SJCRH30 (cell line): ENCODE measurements around the gene RAB3B. TPM values are rescaled to one million over a fixed set of nuclear protein-coding genes. Genes with fewer than 3 reads are reported as not detected.
"Not testable (repeated sequence)": the region's sequence is repeated elsewhere in the genome, so short reads cannot be mapped to it uniquely, and the experiment has no call there.

Experiments used
- DNase-seq, 2 experiments: peaks; one replicate each; pipeline ENCODE4 v3.0.0-alpha.2; 2015 to 2020
- H3K27ac ChIP-seq: fragments of 250-450 bp; sonication (Bioruptor Pico); 2 replicates; pipeline ENCODE4 v1.5.1; 2020; ENCODE audit warnings: mild to moderate bottlenecking, moderate library complexity
- H3K27me3 ChIP-seq: fragments of 250-450 bp; sonication (Bioruptor Pico); 2 replicates; pipeline ENCODE4 v1.5.1; 2020; ENCODE audit warnings: mild to moderate bottlenecking, moderate library complexity
- H3K36me3 ChIP-seq: fragments of 250-450 bp; sonication (Bioruptor Pico); 2 replicates; pipeline ENCODE4 v1.5.1; 2020; ENCODE audit warnings: mild to moderate bottlenecking, moderate library complexity
- H3K4me1 ChIP-seq: fragments of 250-450 bp; sonication (Bioruptor Pico); 2 replicates; pipeline ENCODE4 v1.5.1; 2020; ENCODE audit warnings: mild to moderate bottlenecking, moderate library complexity
- H3K4me3 ChIP-seq: fragments of 250-450 bp; sonication (Bioruptor Pico); 2 replicates; pipeline ENCODE4 v1.5.1; 2020; ENCODE audit warnings: mild to moderate bottlenecking, moderate library complexity
- H3K9me3 ChIP-seq: fragments of 250-450 bp; sonication (Bioruptor Pico); replicated peaks from 2 replicates; pipeline ENCODE4 v1.5.1; 2020; ENCODE audit warnings: mild to moderate bottlenecking, moderate library complexity
- total RNA-seq: library from RNA; depleted of rRNA; stranded (reverse); fragments of >200 nt; shearing (Covaris generic); gene quantifications from 2 replicates; pipeline ENCODE4 v1.2.3, GENCODE V29; 2014; rRNA removed

RAB3B gene, protein sequence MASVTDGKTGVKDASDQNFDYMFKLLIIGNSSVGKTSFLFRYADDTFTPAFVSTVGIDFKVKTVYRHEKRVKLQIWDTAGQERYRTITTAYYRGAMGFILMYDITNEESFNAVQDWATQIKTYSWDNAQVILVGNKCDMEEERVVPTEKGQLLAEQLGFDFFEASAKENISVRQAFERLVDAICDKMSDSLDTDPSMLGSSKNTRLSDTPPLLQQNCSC
- total RNA-seq, result 0.61 and 0.67 TPM in 2 replicates

DNA sequence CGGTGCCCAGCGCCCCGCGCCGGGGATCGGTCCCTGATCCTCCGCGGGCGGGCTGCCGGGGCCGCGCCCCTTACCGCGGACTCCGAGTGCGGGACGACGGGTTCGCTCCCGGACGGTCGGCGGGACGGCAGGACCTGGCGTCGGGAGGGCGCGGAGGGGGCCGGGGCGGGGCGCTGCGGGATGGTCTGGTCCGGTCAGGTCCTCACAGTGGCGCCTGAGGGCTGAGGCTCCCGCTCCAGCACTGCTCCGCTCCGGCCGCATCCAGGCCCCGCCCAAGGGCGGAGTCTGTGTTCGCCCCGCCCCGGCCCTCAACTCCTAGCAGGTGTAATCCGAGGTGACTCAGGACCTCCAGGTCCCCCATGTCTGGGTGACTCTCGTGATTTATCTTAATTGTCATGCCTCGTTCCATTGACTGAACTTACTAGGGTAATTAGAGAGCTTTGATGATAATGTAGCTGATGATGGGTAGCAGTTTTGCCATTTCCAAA lies at the start of gene RAB3B:
RAB3B (minus strand) TSS at position 223 of the 488 bp plus-strand sequence. CDS start 13,583 bp downstream, outside the sequence.
- Histone ChIP-seq H3K9me3 (no peaks in the 10 kb centered on the region), H3K27me3 (no peaks in the 10 kb centered on the region), H3K36me3 (no peaks in the 10 kb centered on the region), H3K4me1 (no peaks in the 10 kb centered on the region), H3K4me3 (peak within 1 kb of the TSS; percentile 62), H3K27ac (no peak within 1 kb of the TSS)
- peak; percentile 57 to 66 for DNase-seq

DNA sequence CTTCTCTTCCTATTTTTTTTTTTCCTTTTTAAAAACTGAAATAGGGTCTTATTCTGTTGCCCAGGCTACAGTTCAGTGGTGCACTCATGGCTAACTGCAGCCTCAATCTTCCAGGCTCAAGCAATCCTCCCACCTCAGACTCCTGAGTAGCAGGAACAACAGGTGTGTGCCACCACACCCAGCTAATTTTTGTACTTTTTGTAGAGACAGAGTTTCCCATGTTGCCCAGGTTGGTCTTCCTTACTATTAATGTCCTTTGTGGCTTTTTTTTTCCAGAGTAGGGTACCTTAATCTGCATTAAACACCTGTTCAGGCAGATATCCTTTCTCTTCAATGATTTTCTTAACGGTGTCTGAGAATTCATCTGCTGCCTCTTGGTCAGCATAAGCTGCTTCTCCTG lies 47.4 kb upstream of the RAB3B start:
- no peaks in the 10 kb centered on the region for H3K27me3 ChIP-seq
- H3K9me3 ChIP-seq, result no peaks in the 10 kb centered on the region
- no peak overlapping the region for H3K4me3 ChIP-seq
- H3K27ac ChIP-seq, result no peak overlapping the region
- no peaks in the 10 kb centered on the region for H3K4me1 ChIP-seq
- no peak for DNase-seq
- H3K36me3 ChIP-seq, result peaks cover 2% of the 10 kb centered on the region; the same call in 1 of the 2 replicates

DNA sequence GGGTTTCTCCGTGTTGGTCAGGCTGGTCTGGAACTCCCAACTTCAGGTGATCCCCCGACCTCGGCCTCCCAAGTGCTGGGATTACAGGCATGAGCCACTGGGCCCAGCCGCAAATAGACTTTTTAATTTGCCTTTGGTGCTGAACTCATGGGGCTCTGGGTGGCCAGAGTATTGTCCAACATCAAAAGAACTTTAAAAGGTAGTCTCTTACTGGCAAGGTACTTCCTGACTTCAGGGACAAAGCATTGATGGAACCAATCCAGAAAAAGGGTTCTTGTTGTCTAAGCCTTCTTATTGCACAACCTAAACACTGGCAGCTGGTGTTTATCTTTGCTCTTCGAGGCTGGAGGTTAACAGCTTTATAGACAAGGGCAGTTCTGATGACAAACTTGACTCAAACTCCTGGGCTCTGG lies 46.9 kb upstream of the RAB3B start:
- H3K4me1 ChIP-seq, result peaks cover 1% of the 10 kb centered on the region; the same call in 1 of the 2 replicates
- peaks cover 2% of the 10 kb centered on the region; the same call in 1 of the 2 replicates for H3K36me3 ChIP-seq
- no peak overlapping the region for H3K4me3 ChIP-seq
- no peak for DNase-seq
- H3K27ac ChIP-seq, result no peak overlapping the region
- H3K9me3 ChIP-seq, result no peaks in the 10 kb centered on the region
- H3K27me3 ChIP-seq, result no peaks in the 10 kb centered on the region

GRCh38 chr1:52034050-52034384 lies 43.5 kb upstream of the RAB3B start:
- peaks cover 5% of the 10 kb centered on the region; the same call in 1 of the 2 replicates for H3K36me3 ChIP-seq
- H3K9me3 ChIP-seq, result no peaks in the 10 kb centered on the region
- H3K4me3 ChIP-seq, result peak overlapping the region; percentile 80
- peak overlapping the region; percentile 78 for H3K27ac ChIP-seq
- H3K4me1 ChIP-seq, result peaks cover 4% of the 10 kb centered on the region; the same call in 1 of the 2 replicates
- no peaks in the 10 kb centered on the region for H3K27me3 ChIP-seq
- no peak for DNase-seq

DNA sequence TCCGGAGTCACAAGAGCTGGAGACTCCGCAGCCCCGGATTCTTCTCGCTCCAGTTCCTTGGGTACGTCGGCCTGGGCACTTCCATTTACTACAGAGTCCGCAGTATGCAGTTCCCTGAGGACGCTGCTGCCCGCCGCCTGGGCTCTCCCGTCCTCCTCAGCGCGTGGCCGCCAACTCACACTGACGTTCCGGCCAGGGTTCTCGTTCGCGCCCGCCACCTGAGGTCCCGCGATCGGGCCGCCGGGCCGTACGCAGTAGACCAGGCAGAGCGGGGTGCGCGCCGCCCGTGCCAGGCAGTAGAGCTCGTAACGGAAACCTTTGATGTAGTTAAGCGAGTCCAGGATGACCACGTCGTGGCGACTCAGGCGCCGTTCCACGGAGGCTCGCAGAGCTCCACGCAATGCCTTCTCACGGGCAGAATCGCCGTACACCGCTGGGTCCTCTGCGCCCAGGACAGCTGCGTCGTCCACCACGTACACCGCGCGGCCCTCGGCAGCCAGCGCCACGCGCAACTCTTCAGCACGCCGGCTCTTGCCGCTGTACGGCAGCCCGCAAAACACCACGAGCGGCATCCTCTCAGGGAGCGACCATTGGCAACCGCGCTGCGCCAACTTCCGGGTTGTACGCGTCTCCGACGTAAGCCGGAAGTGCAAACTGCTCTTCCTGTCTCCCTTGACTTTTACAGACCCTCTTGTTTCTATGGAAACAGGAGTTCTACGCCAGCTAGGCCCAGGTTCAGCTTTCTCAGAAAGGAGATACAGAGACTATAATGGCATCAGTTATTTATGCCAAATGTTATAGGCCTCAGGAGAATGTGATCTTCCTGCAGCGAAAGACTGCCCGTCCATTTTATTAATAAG lies 42.9 kb upstream of the RAB3B start, which contains the start of gene KTI12:
KTI12 (minus strand) TSS at position 621 of the 860 bp plus-strand sequence; CDS start at position 572, 49 bp downstream.
- H3K36me3 ChIP-seq, result peaks cover 5% of the 10 kb centered on the region; the same call in 1 of the 2 replicates
- peak; percentile 92 to 95 for DNase-seq

GRCh38 chr1:52032785-52033131 lies 42.3 kb upstream of the RAB3B start:
- Histone ChIP-seq H3K36me3 (peaks cover 5% of the 10 kb centered on the region; the same call in 1 of the 2 replicates), H3K4me1 (peaks cover 4% of the 10 kb centered on the region; the same call in 1 of the 2 replicates), H3K9me3 (no peaks in the 10 kb centered on the region), H3K4me3 (peak overlapping the region; percentile 80), H3K27me3 (no peaks in the 10 kb centered on the region), H3K27ac (peak overlapping the region; percentile 78)
- peak; percentile 55 for DNase-seq

More for the DNA sequence above, 42.9 kb upstream of the RAB3B start, which contains the start of gene KTI12:
- Histone ChIP-seq H3K27ac (peak within 1 kb of the TSS; percentile 78), H3K4me3 (peak within 1 kb of the TSS; percentile 80), H3K27me3 (no peaks in the 10 kb centered on the region), H3K9me3 (no peaks in the 10 kb centered on the region), H3K4me1 (peaks cover 4% of the 10 kb centered on the region; the same call in 1 of the 2 replicates)

DNA sequence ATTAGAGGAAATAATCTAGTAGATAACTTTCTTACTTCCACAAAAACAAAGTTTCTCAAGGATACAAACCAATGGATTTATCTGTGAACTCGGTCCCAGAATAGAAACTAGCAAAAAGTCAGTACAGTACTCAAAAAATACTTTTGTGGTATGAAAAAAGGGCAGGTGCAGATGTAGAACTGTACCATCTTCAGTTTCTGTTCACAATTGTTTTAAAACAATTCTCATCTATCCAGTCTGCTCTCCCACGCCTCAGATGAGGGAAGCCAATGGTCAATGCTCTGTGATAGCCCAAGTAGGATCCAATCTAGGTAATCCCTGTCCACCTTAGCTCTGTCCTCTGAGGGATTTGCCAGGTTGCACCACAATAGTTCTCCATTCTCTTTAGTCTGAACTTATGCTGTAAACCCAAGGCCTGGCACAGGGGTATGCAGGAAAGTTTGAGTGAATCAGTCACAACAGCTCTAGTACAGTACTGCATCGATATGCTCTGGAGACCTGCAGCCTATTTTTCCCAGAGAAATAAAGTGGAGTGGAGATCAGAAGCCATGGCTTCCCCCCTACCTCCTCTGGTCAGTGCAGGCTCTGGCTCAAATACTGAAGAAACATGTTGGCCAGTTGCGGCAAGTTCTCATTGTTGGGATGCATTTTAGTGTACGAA lies 41.8 kb upstream of the RAB3B start:
- Histone ChIP-seq H3K27ac (no peak overlapping the region), H3K4me1 (peaks cover 4% of the 10 kb centered on the region; the same call in 1 of the 2 replicates), H3K9me3 (no peaks in the 10 kb centered on the region), H3K4me3 (peak overlapping the region; percentile 80), H3K27me3 (no peaks in the 10 kb centered on the region), H3K36me3 (peaks cover 5% of the 10 kb centered on the region; the same call in 1 of the 2 replicates)
- DNase-seq, result no peak

- not testable (repeated sequence) for DNase-seq, H3K4me1 ChIP-seq, H3K9me3 ChIP-seq, H3K27ac ChIP-seq, H3K36me3 ChIP-seq, H3K27me3 ChIP-seq, H3K4me3 ChIP-seq
These were observed 38.3 kb upstream of the RAB3B start for GRCh38 chr1:52028839-52029238.

DNA sequence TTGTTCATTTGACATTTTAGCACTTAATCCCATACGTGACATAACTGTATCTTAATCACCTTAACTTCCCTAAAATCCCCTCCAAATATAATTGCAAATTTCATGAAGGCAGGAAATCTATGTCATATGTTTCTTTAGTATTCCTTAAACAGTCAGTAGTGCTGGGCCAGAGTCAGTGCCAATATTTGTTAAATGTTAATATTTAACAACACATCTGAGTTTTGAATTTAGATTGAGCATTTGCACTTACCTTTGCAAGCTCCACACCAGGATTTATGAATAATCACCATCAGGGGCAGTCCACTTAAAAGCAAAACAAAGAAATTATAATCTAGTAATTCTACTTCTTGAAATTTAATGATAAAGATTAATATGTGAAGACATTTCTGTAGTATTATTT lies 37.8 kb upstream of the RAB3B start:
- Histone ChIP-seq H3K36me3 (peaks cover 7% of the 10 kb centered on the region), H3K27ac (no peak overlapping the region), H3K4me3 (no peak overlapping the region), H3K4me1 (peaks cover 4% of the 10 kb centered on the region; the same call in 1 of the 2 replicates), H3K9me3 (no peaks in the 10 kb centered on the region), H3K27me3 (no peaks in the 10 kb centered on the region)
- no peak for DNase-seq

- H3K4me1 ChIP-seq, result no peaks in the 10 kb centered on the region
- no peak for DNase-seq
- H3K9me3 ChIP-seq, result no peaks in the 10 kb centered on the region
- H3K27ac ChIP-seq, result no peak overlapping the region
- H3K27me3 ChIP-seq, result no peaks in the 10 kb centered on the region
- no peak overlapping the region for H3K4me3 ChIP-seq
- peaks cover 2% of the 10 kb centered on the region; the same call in 1 of the 2 replicates for H3K36me3 ChIP-seq
These were observed 35.8 kb upstream of the RAB3B start for GRCh38 chr1:52026278-52026677.

- no peaks in the 10 kb centered on the region for H3K9me3 ChIP-seq
- H3K4me3 ChIP-seq, result no peak overlapping the region
- no peaks in the 10 kb centered on the region for H3K27me3 ChIP-seq
- no peaks in the 10 kb centered on the region for H3K4me1 ChIP-seq
- no peak overlapping the region for H3K27ac ChIP-seq
- H3K36me3 ChIP-seq, result peaks cover 2% of the 10 kb centered on the region; the same call in 1 of the 2 replicates
- DNase-seq, result no peak
These were observed 31.6 kb upstream of the RAB3B start for GRCh38 chr1:52022133-52022532.

GRCh38 chr1:52008071-52008809 lies 17.7 kb upstream of the RAB3B start:
- 0 out of 2 replicates have a peak, but pooled peaks cover 5% of the 10 kb centered on the region for H3K27me3 ChIP-seq
- H3K4me1 ChIP-seq, result no peaks in the 10 kb centered on the region
- no peaks in the 10 kb centered on the region for H3K9me3 ChIP-seq
- H3K27ac ChIP-seq, result no peak overlapping the region
- H3K36me3 ChIP-seq, result no peaks in the 10 kb centered on the region
- DNase-seq, result no peak
- H3K4me3 ChIP-seq, result no peak overlapping the region

DNA sequence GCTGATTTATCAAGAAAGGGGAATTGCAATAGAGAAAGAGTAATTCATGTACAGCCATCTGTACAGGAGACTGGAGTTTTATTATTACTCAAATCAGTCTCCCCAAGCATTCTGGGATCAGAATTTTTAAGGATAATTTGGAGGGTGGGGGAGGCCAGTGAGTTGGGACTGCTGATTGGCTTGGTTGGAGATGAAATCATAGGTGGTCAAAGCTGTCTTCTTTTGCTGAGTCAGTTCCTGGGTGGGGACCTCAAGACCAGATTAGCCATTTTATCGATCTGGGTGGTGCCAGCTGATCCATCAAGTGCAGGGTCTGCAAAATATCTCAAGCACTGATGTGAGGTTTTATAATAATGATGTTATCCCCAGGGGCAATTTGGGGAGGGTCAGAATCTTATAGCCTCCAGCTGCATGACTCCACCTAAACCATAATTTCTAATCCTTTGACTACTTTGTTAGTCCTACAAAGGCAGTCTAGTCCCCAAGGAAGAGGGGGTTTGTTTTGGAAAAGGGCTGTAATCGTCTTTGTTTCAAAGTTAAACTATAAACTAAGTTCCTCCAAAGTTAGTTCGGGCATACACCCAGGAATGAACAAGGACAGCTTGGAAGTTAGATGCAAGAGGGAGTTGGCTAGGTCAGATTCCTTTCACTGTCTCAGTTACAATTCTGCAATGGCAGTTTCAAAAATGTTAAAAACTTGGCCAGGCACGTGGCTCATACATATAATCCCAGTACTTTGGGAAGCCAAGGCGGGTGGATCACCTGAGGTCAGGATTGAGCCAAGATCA lies 16.9 kb upstream of the RAB3B start:
- DNase-seq, result no peak
- Histone ChIP-seq H3K36me3 (no peaks in the 10 kb centered on the region), H3K4me3 (no peak overlapping the region), H3K27me3 (0 out of 2 replicates have a peak, but pooled peaks cover 5% of the 10 kb centered on the region), H3K4me1 (no peaks in the 10 kb centered on the region), H3K9me3 (no peaks in the 10 kb centered on the region), H3K27ac (no peak overlapping the region)
